Measurements from ENCODE around the gene SRP14.

- no peak for TF ChIP-seq CTCF (IDR thresholded peaks at IDR 0.05)
- no peak for TF ChIP-seq POLR2A (IDR thresholded peaks at IDR 0.05)
Observed at GRCh38 chr15:40011303-40011702, 27.7 kb downstream of the SRP14 start.
